OCI-LY3 (cell line): ENCODE data around the gene KLK7.

ENCODE experiments used
- H2AFZ ChIP-seq: fragments of 200-600, 300-600 bp; shearing (Covaris generic); 2 replicates; pipeline ENCODE4 v1.6.0; 2014; ENCODE audit warnings: antibody characterized with exemption, low read depth, low read length
- H3K27ac ChIP-seq: fragments of 200-600, 300-600 bp; sonication (generic); 2 replicates; pipeline ENCODE4 v1.5.1; 2014; ENCODE audit warnings: mild to moderate bottlenecking, low read length, moderate library complexity, mixed read lengths
- H3K27me3 ChIP-seq: fragments of 200-600, 300-600 bp; sonication (generic); 2 replicates; pipeline ENCODE4 v1.6.1; 2014; ENCODE audit warnings: low read depth, low read length, mixed read lengths
- H3K36me3 ChIP-seq: fragments of 200-600, 300-600 bp; sonication (generic); replicated peaks from 2 replicates; pipeline ENCODE3; 2014; ENCODE audit warnings: low read depth, low read length, mixed read lengths
- H3K4me1 ChIP-seq: fragments of 300-600, 200-600 bp; sonication (generic); 2 replicates; pipeline ENCODE4 v1.6.1; 2014; ENCODE audit warnings: low read length, mixed read lengths
- H3K4me2 ChIP-seq: fragments of 200-600, 300-600 bp; sonication (generic); 2 replicates; pipeline ENCODE4 v1.6.1; 2014; ENCODE audit warnings: low read length, mixed read lengths
- H3K4me3 ChIP-seq: fragments of 300-600, 200-600 bp; sonication (generic); 2 replicates; pipeline ENCODE4 v1.5.1; 2014; ENCODE audit warnings: antibody characterized with exemption, mild to moderate bottlenecking, low read length, moderate library complexity
- H3K79me2 ChIP-seq: fragments of 300-600, 200-600 bp; shearing (Covaris generic); 2 replicates; pipeline ENCODE4 v1.6.1; 2014; ENCODE audit warnings: mild to moderate bottlenecking, low read length, mixed read lengths
- H3K9ac ChIP-seq: fragments of 300-600, 200-600 bp; shearing (Covaris generic); 2 replicates; pipeline ENCODE4 v1.6.0; 2014; ENCODE audit warnings: mild to moderate bottlenecking, low read length, moderate library complexity
- H3K9me3 ChIP-seq: fragments of 200-600, 300-600 bp; shearing (Covaris generic); 2 replicates; pipeline ENCODE4 v1.6.1; 2014; ENCODE audit warnings: low read length, mixed read lengths; ENCODE audit not compliant: insufficient read depth
- H4K20me1 ChIP-seq: fragments of 200-600, 300-600 bp; sonication (generic); 2 replicates; pipeline ENCODE4 v1.6.1; 2016; ENCODE audit warnings: low read length, mixed read lengths; ENCODE audit not compliant: insufficient read depth
- EZH2phosphoT487 ChIP-seq: fragments of 200-600 bp; shearing (Covaris generic); IDR thresholded peaks from 2 replicates; pipeline ENCODE4 v1.6.1; 2018; ENCODE audit warnings: antibody characterized with exemption, mixed run types, low read depth
- TF ChIP-seq, protein P1 (sequence below): fragments of 200-600, 300-600 bp; sonication (generic); IDR thresholded peaks from 2 replicates; pipeline ENCODE4 v1.5.1; 2014; ENCODE audit warnings: antibody characterized with exemption, low read length, low read depth

KLK7 gene

GRCh38 chr19:51018745-51019543, 35.2 kb upstream of the KLK7 start:
- Histone ChIP-seq H2AFZ (no peak overlapping the region), H3K27me3 (peaks cover 4% of the 10 kb centered on the region; the same call in 1 of the 2 replicates), H3K79me2 (no peaks in the 10 kb centered on the region), H3K9ac (no peak overlapping the region), H4K20me1 (no peaks in the 10 kb centered on the region), H3K36me3 (no peaks in the 10 kb centered on the region), H3K4me1 (0 out of 2 replicates have a peak, but pooled peaks cover 3% of the 10 kb centered on the region), H3K4me2 (no peak overlapping the region), H3K4me3 (no peak overlapping the region), H3K9me3 (no peaks in the 10 kb centered on the region), H3K27ac (no peak overlapping the region)
- TF ChIP-seq EZH2phosphoT487: no peak

DNA sequence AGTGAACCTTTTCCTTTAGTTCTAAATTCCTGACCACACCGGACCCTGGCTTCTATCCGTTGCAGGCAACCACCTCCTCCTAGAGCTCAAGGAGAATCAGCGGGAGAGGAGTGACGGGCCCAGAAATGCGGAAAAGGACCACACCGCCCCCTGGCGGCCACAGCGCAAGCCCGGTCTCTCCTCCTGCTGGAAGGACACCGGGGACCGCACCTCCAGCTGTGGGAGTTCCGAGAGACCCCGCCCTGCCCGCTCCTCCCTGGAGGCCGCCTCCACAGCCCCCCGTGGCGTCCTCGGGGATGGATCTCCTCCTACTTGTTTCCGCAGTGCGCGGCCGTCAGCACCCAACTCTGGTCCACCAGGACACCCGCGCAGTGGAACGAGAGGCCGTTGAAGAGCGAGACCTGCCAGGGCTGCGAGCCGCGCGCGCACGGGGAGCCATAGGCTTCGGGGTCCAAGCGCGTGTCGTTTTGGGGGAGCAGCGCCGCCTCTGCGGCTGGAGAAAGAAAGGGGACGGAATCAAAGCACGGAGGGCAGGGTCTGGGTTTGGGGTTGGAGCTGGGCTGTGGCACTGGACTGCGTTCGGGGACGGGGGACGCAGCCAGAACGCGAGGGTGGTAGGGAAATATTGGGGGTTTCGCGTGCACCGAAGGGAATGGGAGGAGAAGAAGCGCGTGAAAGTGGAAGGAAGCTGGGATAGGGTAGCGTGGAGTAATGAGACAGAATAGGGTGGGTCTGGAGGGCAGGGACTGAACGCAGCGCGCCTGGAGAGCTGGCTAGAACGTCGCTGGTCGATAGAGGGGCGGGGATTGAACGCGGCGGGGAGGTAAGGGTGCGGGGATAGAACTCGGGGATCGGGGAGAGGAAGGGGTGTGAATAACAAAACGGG, 33.3 kb upstream of the KLK7 start:
- H3K4me3 ChIP-seq: no peak overlapping the region
- no peak overlapping the region for H3K27ac ChIP-seq
- no peaks in the 10 kb centered on the region for H3K79me2 ChIP-seq
- peaks cover 10% of the 10 kb centered on the region; the same call in 1 of the 2 replicates for H3K27me3 ChIP-seq
- H3K4me2 ChIP-seq: no peak overlapping the region
- TF ChIP-seq EZH2phosphoT487: no peak
- TF ChIP-seq, protein P1, sequence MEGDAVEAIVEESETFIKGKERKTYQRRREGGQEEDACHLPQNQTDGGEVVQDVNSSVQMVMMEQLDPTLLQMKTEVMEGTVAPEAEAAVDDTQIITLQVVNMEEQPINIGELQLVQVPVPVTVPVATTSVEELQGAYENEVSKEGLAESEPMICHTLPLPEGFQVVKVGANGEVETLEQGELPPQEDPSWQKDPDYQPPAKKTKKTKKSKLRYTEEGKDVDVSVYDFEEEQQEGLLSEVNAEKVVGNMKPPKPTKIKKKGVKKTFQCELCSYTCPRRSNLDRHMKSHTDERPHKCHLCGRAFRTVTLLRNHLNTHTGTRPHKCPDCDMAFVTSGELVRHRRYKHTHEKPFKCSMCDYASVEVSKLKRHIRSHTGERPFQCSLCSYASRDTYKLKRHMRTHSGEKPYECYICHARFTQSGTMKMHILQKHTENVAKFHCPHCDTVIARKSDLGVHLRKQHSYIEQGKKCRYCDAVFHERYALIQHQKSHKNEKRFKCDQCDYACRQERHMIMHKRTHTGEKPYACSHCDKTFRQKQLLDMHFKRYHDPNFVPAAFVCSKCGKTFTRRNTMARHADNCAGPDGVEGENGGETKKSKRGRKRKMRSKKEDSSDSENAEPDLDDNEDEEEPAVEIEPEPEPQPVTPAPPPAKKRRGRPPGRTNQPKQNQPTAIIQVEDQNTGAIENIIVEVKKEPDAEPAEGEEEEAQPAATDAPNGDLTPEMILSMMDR: peak; percentile 62
- H2AFZ ChIP-seq: no peak overlapping the region
- no peaks in the 10 kb centered on the region for H3K9me3 ChIP-seq
- H3K9ac ChIP-seq: no peak overlapping the region
- 0 out of 2 replicates have a peak, but pooled peaks cover 3% of the 10 kb centered on the region for H3K4me1 ChIP-seq
- H4K20me1 ChIP-seq: no peaks in the 10 kb centered on the region
- H3K36me3 ChIP-seq: no peaks in the 10 kb centered on the region

DNA sequence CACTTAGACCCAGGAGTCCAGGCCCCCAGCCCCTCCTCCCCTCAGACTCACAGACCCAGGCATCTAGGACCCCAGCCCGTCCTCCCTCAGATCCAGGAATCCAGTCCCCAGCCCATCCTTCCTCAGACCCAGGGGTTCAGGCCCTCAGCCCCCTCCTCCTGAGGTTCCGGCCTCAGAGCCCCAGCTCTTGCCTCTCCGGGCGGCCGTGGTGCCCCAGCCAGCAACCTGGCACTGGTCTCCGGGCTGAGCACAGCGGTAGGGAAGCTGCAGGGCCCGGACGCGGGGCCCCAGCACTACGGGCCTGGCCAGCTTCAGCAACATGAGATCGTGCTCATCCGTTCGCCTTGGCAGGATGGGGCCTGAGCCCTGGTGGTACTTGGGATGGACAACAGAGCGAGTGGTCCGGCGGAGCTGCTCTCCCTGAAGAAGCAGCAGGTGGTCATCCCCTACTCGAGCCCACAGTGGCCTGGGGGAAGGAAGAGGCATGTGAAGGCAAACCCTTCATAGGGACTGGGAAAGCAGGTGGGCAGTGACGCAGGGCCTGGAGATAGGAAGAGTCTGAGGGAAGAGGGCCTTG, 32.1 kb upstream of the KLK7 start:
- H3K4me3 ChIP-seq: no peak overlapping the region
- no peaks in the 10 kb centered on the region for H4K20me1 ChIP-seq
- H3K9me3 ChIP-seq: no peaks in the 10 kb centered on the region
- no peak overlapping the region for H3K27ac ChIP-seq
- TF ChIP-seq EZH2phosphoT487: no peak
- TF ChIP-seq, protein P1: no peak
- no peaks in the 10 kb centered on the region for H3K4me1 ChIP-seq
- H3K4me2 ChIP-seq: no peak overlapping the region
- H3K36me3 ChIP-seq: no peaks in the 10 kb centered on the region
- no peak overlapping the region for H2AFZ ChIP-seq
- H3K79me2 ChIP-seq: no peaks in the 10 kb centered on the region
- H3K9ac ChIP-seq: no peak overlapping the region
- H3K27me3 ChIP-seq: peaks cover 10% of the 10 kb centered on the region; the same call in 1 of the 2 replicates

GRCh38 chr19:51014242-51014641, 30.5 kb upstream of the KLK7 start:
- Histone ChIP-seq H2AFZ (no peak overlapping the region), H3K9me3 (no peaks in the 10 kb centered on the region), H4K20me1 (no peaks in the 10 kb centered on the region), H3K4me3 (no peak overlapping the region), H3K27ac (no peak overlapping the region), H3K4me2 (no peak overlapping the region), H3K4me1 (no peaks in the 10 kb centered on the region), H3K79me2 (no peaks in the 10 kb centered on the region), H3K27me3 (peaks cover 15% of the 10 kb centered on the region; the same call in 1 of the 2 replicates), H3K36me3 (no peaks in the 10 kb centered on the region), H3K9ac (no peak overlapping the region)
- no peak for TF ChIP-seq EZH2phosphoT487
- TF ChIP-seq, protein P1: no peak
